Neural progenitor cell (in vitro differentiated cells): ENCODE data around the gene TREM2. TPM values are rescaled to one million over a fixed set of nuclear protein-coding genes. Genes with fewer than 3 reads are reported as not detected.

Experiments
- DNase-seq: peaks from one replicate; pipeline ENCODE4 v3.0.0-alpha.2; 2016; ENCODE audit warnings: low spot score
- H2AFZ ChIP-seq: fragments of 200-600 bp; sonication (generic); replicated peaks from 2 replicates; pipeline ENCODE4 v1.6.1; 2016; ENCODE audit warnings: antibody characterized with exemption
- H3F3A ChIP-seq: fragments of 200-600 bp; sonication (generic); 2 replicates; pipeline ENCODE4 v1.6.1; 2016; ENCODE audit warnings: antibody characterized with exemption, low read depth
- H3K27ac ChIP-seq: fragments of 200-600 bp; sonication (generic); 2 replicates; pipeline ENCODE4 v1.5.1; 2016; ENCODE audit warnings: mild to moderate bottlenecking
- H3K27me3 ChIP-seq: fragments of 200-600 bp; sonication (generic); 2 replicates; pipeline ENCODE4 v1.6.1; 2016; ENCODE audit warnings: mild to moderate bottlenecking, moderate library complexity
- H3K36me3 ChIP-seq: fragments of 200-600 bp; sonication (generic); 2 replicates; pipeline ENCODE4 v1.5.1; 2016
- H3K4me1 ChIP-seq: fragments of 200-600 bp; sonication (generic); 2 replicates; pipeline ENCODE4 v1.6.1; 2016; ENCODE audit warnings: mixed run types
- H3K4me2 ChIP-seq: fragments of 200-600 bp; sonication (generic); 2 replicates; pipeline ENCODE4 v1.6.1; 2016
- H3K4me3 ChIP-seq: fragments of 200-600 bp; sonication (generic); 2 replicates; pipeline ENCODE4 v1.5.1; 2016
- H3K79me2 ChIP-seq: fragments of 200-600 bp; sonication (generic); 2 replicates; pipeline ENCODE4 v1.6.1; 2016; ENCODE audit warnings: low read depth
- H3K9ac ChIP-seq: fragments of 200-600 bp; sonication (generic); 2 replicates; pipeline ENCODE4 v1.6.1; 2016
- H3K9me3 ChIP-seq: fragments of 200-600 bp; sonication (generic); 2 replicates; pipeline ENCODE4 v1.5.1; 2016; ENCODE audit warnings: low read depth
- H4K20me1 ChIP-seq: fragments of 200-600 bp; sonication (generic); 2 replicates; pipeline ENCODE4 v1.6.1; 2016; ENCODE audit warnings: low read depth
- H3K27ac Mint-ChIP-seq: 3 replicates; pipeline ENCODE4 v1.8.0; 2021; ENCODE audit warnings: mixed read lengths
- H3K27me3 Mint-ChIP-seq: 2 replicates; pipeline ENCODE4 v1.8.0; 2022; ENCODE audit warnings: low read depth, mild to moderate bottlenecking, inconsistent platforms, moderate library complexity, mixed read lengths; ENCODE audit not compliant: insufficient read depth
- H3K36me3 Mint-ChIP-seq: 3 replicates; pipeline ENCODE4 v1.8.0; 2021; ENCODE audit warnings: mixed read lengths
- H3K4me1 Mint-ChIP-seq: 3 replicates; pipeline ENCODE4 v1.8.0; 2021; ENCODE audit warnings: mixed read lengths
- H3K4me3 Mint-ChIP-seq: 3 replicates; pipeline ENCODE4 v1.8.0; 2021; ENCODE audit warnings: mild to moderate bottlenecking, moderate library complexity, mixed read lengths
- H3K9me3 Mint-ChIP-seq: 3 replicates; pipeline ENCODE4 v1.8.0; 2020; ENCODE audit warnings: mixed read lengths
- CTCF ChIP-seq: fragments of 200-600 bp; sonication (generic); IDR thresholded peaks from 2 replicates; pipeline ENCODE4 v1.5.1; 2017; ENCODE audit warnings: antibody characterized with exemption, mild to moderate bottlenecking
- EZH2 ChIP-seq: fragments of 200-600 bp; sonication (generic); IDR thresholded peaks from 2 replicates; pipeline ENCODE4 v1.6.1; 2017; ENCODE audit warnings: antibody characterized with exemption, mild to moderate bottlenecking, moderate library complexity
- EZH2phosphoT487 ChIP-seq: fragments of 200-600 bp; sonication (generic); IDR thresholded peaks from 2 replicates; pipeline ENCODE4 v1.6.1; 2017; ENCODE audit warnings: antibody characterized with exemption
- total RNA-seq: library from RNA; depleted of rRNA; stranded (reverse); fragments of >200 nt; gene quantifications from 2 replicates; pipeline ENCODE4 v1.2.3, GENCODE V29; 2015; ENCODE audit warnings: low replicate concordance

TREM2 gene
- total RNA-seq, 1 donor from 2014 or later: not detected

DNA sequence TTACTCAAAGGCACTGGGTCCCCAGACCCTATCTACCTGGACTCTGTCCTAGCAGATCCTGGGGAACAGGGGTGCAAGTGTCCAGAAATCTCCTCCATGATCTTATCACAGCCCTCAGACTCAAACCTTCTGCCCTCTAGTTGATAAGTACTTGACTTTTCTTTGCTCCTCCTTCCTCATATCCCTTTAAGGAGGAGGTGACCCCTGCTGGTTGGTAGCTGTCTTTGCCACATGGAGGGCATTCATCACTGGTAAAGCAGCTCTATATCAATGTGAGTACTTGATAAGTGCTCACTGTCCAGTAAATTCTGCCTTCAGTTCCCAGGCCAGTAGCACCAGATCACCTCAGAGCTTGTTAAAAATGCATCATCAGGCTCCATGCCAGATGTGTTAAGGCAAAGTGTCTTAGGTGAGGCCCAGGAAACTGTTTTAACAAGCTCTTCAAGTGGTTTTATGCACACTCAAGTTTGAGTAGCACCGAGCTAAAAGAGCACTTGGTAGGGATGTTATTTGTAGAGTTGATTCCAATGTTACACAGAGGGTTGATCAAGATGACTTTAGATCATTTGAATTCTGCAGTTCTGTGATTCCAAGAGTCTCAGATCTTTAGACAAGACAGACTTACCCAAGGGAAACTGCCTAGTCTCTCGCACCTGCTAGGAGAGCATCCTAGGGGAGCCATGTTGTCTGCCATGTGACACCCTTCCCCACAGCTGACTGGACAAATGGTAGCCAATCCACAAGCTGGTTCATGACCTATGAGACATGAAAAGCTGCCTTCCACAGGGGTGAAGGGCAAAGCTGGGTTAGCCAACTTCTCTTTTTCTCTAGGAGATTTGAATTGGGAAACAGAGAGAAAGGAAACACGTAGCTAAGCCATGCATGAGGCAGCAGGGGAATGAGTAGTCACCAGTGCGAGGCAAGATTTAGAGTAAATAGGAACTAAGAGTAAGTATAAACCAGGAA is 19.4 kb upstream of the TREM2 start:
- H3K4me3 ChIP-seq: no peak overlapping the region
- H3F3A ChIP-seq: no peaks in the 10 kb centered on the region
- no peaks in the 10 kb centered on the region for H4K20me1 ChIP-seq

DNA sequence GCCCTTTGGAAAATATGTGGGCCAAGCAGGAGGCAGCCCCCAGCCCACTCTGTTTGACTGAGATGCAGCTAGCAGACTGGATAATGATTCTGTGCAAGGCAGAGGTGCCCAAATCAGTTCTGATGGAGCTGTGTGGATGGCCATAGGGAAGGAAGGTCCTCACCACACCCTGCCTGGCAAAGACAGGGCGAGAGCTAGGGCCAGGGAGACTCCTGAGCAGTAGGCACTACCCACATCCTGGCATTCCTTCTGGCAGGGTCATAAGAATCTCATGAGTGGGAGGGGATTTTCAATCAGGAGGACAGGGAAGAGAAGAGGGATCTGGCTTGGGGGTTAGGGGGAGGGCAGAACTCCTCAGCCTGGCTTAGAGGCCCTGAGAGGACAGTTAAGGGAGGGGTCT is 18.6 kb upstream of the TREM2 start:
- no peaks in the 10 kb centered on the region for H4K20me1 ChIP-seq
- H3K27me3 Mint-ChIP-seq: peaks cover 13% of the 10 kb centered on the region
- H3K4me3 ChIP-seq: no peak overlapping the region
- H3K27me3 ChIP-seq: no peaks in the 10 kb centered on the region
- no peak overlapping the region for H3K4me2 ChIP-seq
- no peaks in the 10 kb centered on the region for H3K36me3 ChIP-seq
- no peaks in the 10 kb centered on the region for H3K79me2 ChIP-seq
- H3K9me3 Mint-ChIP-seq: no peaks in the 10 kb centered on the region
- no peaks in the 10 kb centered on the region for H3K4me1 ChIP-seq
- no peaks in the 10 kb centered on the region for H3F3A ChIP-seq
- no peaks in the 10 kb centered on the region for H3K36me3 Mint-ChIP-seq
- H2AFZ ChIP-seq: no peak overlapping the region
- DNase-seq: no peak
- no peak overlapping the region for H3K4me3 Mint-ChIP-seq
- no peak overlapping the region for H3K27ac Mint-ChIP-seq
- H3K27ac ChIP-seq: no peak overlapping the region
- TF ChIP-seq EZH2: no peak
- TF ChIP-seq EZH2phosphoT487: no peak
- no peak for TF ChIP-seq CTCF
- H3K9me3 ChIP-seq: no peaks in the 10 kb centered on the region
- no peaks in the 10 kb centered on the region for H3K4me1 Mint-ChIP-seq
- H3K9ac ChIP-seq: no peak overlapping the region

More for the DNA sequence above, 19.4 kb upstream of the TREM2 start:
- Histone ChIP-seq H3K9me3 (no peaks in the 10 kb centered on the region), H3K36me3 (no peaks in the 10 kb centered on the region), H3K27ac (no peak overlapping the region), H3K79me2 (no peaks in the 10 kb centered on the region), H2AFZ (peak overlapping the region; percentile 71), H3K27me3 (no peaks in the 10 kb centered on the region), H3K4me1 (no peaks in the 10 kb centered on the region), H3K9ac (no peak overlapping the region), H3K4me2 (no peak overlapping the region)
- DNase-seq: peak; percentile 62
- H3K4me1 Mint-ChIP-seq: no peaks in the 10 kb centered on the region
- no peak overlapping the region for H3K4me3 Mint-ChIP-seq
- H3K9me3 Mint-ChIP-seq: no peaks in the 10 kb centered on the region
- H3K27me3 Mint-ChIP-seq: peaks cover 10% of the 10 kb centered on the region
- H3K36me3 Mint-ChIP-seq: no peaks in the 10 kb centered on the region
- no peak overlapping the region for H3K27ac Mint-ChIP-seq
- no peak for TF ChIP-seq EZH2phosphoT487
- peak; percentile 66 for TF ChIP-seq CTCF

GRCh38 chr6:41179163-41179562 is 16.2 kb upstream of the TREM2 start:
- Mint-ChIP-seq H3K9me3 (no peaks in the 10 kb centered on the region), H3K27me3 (peaks cover 8% of the 10 kb centered on the region), H3K36me3 (no peaks in the 10 kb centered on the region), H3K4me1 (no peaks in the 10 kb centered on the region), H3K4me3 (no peak overlapping the region), H3K27ac (no peak overlapping the region)
- no peak overlapping the region for H2AFZ ChIP-seq
- H3K27me3 ChIP-seq: no peaks in the 10 kb centered on the region
- no peaks in the 10 kb centered on the region for H3K4me1 ChIP-seq
- no peaks in the 10 kb centered on the region for H3K79me2 ChIP-seq
- H3F3A ChIP-seq: no peaks in the 10 kb centered on the region
- H3K9ac ChIP-seq: no peak overlapping the region
- DNase-seq: no peak
- H3K4me3 ChIP-seq: no peak overlapping the region
- H3K36me3 ChIP-seq: no peaks in the 10 kb centered on the region
- H3K9me3 ChIP-seq: no peaks in the 10 kb centered on the region
- no peaks in the 10 kb centered on the region for H4K20me1 ChIP-seq
- TF ChIP-seq EZH2 (no peak), EZH2phosphoT487 (no peak), CTCF (no peak)
- H3K4me2 ChIP-seq: no peak overlapping the region
- H3K27ac ChIP-seq: no peak overlapping the region
